GM21390 (cell line): ENCODE results near the gene ZNF766.
"Not testable (repeated sequence)": the region's sequence is repeated elsewhere in the genome, so short reads cannot be mapped to it uniquely, and the experiment has no call there.

Experiments
- ATAC-seq: cut with Tn5 transposase; IDR thresholded peaks from one replicate; pipeline ENCODE4 v1.9.1; 2021; ENCODE audit not compliant: unreplicated experiment

ZNF766 gene

DNA sequence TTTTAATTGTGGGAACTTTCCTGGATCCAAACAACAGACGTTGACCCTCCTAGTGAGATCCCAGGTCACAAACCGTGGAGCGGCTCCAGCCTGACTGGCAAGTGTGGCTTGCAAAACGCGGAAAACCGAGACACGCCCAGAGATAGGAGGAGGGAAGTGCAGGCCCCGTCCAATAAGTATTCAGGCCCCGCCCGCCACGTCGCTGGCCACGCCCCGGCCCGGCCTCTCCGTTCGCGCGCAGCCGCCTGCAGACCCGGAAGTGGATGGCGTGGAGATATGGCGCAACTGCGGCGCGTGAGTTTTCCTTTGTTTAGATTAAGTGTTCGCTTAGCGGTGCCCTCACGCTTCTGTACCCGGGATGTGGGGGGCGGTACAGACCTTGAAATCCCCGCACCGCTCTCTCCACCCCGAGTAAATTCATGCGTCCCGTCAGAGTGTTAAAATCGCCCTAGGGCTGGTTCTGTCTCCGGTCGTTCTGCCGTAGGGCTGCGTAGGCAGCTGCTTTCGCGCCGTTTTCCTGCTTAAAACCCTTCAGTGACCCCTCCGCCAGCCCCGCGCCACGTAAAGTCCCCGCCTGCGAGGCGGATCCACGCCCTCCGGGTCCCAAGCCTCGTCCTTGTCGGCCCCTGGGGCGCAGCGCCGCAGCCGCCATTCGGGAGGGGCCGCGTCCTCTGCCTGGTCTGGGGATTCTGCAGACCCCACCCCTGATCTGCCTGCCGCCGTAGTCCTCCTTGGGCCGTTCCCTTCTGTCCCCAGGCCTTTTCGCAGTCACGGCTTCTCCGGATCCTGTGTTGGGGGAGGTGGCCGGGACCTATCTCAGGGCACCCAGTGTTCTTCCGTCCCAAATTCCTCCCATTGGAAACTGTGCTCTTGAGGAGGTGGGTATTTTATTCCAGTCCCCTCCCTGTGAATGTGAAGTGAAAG lies at the start of gene ZNF766:
Gene ZNF766 (plus strand): TSS at position 250 of the 924 bp plus-strand sequence. CDS start 27 bp downstream, at position 277.
- ATAC-seq, result peak; percentile 92

DNA sequence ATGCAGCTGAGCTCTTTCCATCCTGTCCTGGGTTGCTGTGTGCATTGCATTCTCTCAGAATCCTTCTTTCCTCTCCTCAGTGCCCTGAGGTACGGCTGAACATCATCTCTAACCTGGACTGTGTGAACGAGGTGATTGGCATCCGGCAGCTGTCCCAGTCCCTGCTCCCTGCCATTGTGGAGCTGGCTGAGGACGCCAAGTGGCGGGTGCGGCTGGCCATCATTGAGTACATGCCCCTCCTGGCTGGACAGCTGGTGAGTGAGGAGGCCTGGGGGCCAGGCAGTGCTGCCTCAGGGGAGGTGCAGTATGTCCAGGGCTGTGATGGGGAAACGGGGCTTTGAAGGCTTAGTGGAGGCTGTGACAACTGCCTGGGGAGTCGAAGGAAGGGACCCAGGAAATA lies 49.8 kb upstream of the ZNF766 start:
- no peak for ATAC-seq

DNA sequence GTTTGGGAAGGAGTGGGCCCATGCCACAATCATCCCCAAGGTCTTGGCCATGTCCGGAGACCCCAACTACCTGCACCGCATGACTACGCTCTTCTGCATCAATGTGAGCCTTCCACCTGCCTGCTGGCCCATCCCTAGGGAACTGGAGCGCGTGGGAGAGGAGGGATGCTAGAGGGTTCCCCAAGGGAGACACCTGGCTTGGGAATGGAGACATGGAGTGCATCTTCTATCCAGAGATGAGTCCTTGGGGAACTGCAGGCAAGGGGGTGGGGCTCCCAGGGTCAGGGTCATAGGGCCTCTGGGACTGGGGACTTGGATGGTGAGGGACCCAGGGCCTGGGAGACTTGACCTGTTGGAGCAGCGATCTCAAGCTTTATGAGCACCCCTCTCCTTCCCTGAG lies 48.4 kb upstream of the ZNF766 start:
- no peak for ATAC-seq

DNA sequence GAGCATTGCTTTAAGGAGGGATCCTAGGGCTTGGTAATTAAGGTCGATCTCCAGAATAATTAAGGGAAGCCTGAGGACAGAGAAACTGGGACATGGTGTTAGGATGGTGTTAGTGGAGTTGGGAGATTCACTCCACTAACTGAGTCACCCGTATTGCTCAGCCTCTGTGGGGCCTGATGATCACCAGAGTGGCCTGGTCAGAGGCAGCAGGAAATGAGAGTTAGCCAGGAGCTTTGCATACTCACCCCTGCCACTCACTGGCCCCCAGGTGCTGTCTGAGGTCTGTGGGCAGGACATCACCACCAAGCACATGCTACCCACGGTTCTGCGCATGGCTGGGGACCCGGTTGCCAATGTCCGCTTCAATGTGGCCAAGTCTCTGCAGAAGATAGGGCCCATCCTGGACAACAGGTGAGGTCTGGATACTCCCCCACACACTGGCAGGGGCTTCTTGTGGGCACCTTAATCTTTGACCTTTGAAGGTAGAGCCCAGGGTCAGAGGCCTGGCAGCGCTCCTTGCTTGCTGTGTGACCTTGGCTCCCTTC lies 47.5 kb upstream of the ZNF766 start:
- no peak for ATAC-seq

DNA sequence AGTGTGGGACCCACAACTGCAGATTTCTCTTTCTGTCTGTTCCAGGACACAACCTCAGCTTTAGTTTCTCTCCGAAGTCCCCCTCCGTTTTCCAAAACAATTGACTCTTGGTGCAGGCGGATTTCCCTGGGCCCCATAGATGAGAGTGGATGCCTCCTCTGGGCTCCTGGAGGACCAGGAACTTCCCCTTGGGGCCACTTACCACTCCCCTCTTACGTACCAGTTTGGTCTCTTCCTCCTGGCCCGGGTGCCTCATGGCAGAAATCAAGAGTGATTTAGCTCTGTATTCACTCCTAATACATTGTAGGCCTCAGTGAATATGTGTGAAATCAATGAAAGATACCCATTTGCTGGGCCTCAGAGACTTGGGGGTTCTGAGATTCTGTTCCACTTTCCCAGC lies 45.2 kb upstream of the ZNF766 start:
- no peak for ATAC-seq

DNA sequence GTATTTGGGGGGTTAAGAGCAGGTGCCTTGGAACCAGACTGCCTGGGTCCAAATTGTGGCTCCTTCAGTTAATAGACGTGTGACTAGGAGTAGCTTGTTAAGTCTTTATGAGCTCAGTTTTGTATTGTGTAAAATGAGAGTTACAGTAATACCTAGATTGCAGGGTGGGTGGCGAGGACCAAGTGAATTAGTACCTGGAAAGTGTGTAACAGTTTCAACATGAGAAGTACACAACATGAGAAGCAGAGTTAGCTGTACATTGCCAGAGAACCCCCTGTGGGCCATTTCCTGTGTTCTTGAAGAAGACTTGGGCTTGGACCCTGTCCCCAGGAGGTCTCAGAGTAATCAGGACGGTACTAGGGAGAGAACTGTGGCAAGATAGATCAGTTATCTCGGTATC lies 42.7 kb upstream of the ZNF766 start:
- ATAC-seq, result no peak

DNA sequence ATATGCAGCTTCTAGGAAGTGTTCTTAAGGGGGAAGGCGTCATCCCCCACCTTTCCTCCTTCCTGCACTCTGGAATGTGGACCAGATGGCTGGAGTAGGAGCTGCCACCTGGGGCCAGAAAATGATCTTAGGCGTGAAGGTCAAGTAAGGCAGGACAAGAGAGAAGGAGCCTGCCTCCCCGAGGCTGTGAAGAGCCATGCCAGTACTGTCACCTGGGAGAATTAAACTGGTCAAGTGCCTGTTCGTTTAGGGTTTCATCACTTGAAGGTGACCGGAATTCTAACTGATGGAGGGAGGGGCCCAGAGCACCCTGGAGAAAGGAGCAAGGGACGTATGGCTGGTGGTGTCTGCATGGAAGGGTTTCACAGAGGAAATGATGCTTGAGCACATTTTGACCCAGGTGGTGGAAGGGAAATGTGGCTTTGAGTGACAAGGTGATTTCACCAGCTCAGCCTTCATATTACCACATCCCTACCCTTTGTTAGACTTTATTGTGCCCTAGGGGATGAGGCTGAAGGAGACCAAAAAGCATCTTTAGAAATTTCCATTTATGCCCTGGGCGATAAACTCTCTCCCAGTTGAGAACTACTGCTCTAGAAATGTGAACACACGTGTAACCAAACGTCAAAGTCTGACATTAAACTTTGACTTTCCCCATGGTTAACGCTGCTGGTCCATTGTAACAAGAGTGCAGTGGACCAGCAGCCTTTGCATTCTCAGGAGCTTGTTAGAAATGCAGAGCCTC lies 42.0 kb upstream of the ZNF766 start:
- no peak for ATAC-seq

DNA sequence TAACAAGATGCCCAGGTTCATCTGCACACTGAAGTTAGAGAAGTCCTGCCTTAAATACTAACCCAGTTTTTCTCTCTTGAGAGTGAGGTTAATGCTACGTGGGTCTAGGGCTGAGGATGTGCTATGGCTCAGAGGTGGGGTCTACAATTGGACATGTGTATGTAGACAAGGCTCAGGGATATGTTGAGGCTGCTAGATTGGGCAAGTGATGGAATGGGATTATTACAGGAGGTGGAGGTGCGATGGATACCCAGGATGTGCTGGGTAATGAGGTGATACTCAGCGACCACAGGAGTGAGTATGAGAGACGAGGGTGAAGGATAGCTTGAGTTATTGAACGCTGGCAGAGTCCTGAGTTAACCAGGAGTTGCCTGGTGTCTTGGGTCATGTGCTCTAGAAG lies 41.4 kb upstream of the ZNF766 start:
- no peak for ATAC-seq

DNA sequence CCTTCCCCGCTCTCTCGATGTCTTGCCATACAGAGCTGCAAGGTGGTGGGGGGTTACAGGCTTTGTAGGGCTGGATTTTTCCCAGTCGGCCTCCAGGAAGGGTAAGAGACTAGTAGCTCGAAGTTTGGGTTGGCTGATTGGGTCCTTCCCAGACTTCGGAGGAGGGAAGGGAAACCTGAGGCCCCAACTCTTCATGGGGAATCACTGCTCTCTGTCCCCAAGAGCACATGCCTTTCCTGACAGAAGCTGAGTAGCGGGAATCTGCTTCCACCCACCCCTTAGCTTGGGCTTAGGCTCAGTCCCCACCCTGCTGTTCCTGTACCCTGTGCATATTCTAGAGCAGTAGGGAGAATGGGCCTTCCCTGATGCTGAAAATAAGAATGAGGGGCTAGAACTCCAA lies 39.9 kb upstream of the ZNF766 start:
- ATAC-seq, result no peak

DNA sequence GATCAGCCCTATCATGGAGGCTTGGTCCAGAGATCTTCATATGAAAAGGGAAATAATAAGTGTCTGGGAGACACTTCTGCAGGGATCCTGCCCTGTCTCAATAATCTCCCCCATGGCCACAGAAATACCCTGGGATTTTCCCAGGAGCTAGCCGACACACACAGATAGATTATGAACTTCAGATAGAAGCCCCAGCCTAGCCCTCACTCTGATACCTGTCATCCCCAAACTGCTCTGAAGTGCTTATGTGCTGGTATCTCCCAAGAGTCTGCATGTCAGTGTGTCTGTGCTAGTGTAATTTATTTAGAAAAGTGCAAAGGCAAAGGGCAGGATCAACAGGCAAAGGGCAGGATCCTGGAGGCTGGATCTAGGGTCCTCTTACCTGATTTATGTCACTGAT lies 38.7 kb upstream of the ZNF766 start:
- ATAC-seq, result no peak

DNA sequence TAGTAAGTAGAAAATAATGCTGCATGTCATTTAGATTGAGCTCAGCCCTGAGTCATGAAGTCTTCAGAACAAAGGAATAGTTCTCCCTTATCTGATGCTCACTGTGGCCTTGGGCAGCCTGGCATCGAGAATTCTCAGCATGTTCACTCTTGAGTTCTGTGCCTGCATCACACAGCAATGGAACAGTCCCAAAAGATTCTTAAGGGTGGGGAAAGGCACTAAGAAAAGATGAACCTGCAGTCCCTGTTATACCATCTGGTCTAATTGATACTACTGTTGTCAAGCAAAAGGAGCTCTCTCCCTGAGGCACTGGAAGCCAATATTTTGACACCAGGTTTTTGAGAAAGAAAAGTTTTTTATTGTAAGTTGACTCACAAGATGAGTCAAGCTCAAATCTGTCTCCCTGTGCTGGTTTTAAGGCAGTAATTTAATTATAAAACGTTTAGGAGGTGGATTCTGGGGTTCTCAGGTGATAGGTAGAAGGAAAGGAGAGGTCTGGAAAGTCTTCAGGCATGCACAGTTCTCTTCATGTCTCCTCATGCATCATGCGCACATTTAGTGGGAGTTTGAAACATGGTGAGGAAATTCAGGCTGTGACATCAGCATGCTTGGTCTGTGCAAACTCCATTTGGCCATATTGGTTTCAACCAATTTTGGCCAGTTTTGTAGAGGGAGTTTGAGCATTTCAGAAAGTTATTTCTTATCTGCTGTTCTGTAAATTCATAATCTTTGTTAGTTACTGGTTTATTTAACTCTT lies 38.1 kb upstream of the ZNF766 start:
- ATAC-seq, result no peak

DNA sequence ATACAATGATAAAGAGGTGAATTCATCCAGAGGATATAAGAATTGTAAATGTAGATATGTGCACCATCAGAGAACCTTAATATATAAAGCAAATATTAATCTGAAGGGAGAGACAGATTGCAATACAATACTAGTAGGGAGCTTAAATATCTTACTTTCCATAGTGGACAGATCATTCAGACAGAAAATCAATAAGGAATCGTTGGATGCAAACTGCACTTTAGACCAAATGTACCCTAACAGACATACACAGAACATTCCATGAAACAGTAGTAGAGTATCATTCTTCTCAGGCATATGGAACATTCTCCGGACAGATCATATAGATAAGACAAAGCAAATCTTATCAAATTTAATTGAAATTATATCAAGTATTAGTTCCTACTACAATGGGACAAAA lies 35.0 kb upstream of the ZNF766 start:
- no peak for ATAC-seq

DNA sequence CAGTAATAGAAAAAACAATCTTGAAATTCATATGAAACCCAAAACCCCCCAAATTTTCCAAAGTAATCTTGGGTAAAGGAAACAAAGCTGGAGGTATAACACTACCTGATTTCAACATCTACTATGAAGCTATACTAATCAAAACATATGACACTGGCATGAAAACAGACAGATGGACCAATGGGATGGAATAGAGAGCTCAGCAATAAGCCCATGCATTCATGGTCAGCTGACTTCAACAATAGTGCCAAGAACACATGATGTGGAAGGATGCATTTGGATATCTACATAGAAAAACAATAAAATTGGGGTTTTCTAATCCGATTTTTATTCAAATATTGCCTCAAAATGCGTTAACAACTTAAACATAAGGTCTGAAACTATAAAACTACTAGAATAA lies 32.2 kb upstream of the ZNF766 start:
- ATAC-seq, result no peak

DNA sequence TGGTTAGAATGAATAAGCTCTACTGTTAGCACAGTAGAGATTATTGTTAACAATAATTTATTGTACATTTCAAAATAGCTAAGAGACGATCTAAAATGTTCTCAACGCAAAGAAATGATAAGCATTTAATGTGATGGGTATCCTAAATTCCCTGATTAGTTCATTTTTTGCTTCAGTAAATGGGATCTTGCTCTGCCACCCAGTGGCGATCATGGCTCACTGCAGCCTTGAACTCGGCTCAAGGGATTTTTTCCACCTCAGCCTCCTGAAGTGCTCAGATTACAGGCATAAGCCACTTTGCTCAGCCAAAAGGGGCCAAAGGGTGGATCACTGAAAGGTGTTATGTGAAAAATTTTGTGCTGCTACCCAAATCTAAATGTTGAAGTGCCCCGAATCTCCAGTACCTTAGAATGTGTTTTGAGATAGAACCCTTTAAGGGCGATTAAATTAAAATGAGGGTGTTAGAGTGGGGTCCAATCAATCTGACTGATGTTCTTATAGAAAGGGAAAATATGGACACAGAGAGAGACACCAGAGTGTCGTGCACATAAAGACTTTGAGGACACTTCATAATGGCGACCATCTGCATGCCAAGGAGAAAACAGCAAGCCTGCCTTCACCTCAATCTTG lies 31.5 kb upstream of the ZNF766 start:
- ATAC-seq, result no peak

DNA sequence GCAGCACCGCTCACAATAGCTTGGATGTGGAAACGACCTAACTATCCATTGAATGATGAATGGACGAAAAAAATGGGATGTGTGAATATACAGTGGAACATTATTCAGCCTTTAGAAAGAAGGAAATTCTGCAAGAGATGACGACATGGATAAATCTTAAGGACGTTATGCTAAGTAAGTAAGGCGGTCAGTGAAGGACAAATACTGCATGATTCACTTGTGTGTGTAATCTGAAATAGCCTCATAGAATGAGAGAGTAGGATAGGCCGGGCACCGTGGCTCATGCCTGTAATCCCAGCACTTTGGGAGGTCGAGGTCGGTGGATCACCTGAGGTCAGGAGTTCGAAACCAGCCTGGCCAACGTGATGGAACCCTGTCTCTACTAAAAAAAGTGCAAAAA lies 25.4 kb upstream of the ZNF766 start:
- ATAC-seq, result no peak

DNA sequence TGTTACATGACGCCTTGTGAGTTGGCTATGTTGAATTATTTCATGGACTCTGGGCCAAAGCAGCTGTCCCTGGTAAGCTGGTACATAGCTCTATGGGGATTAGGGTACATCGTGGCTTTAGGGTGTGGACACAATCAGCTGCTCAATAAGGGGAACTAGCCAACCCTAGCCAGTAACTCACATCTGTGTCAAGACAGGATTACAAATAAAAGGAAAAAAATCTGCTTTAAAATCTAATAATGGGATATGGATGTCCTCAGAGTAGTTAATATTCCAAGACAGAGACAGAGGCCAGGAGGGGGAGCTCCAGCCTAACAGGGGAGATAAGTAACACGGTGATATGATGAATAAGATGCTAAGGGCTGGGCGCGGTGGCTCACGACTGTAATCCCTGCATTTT lies 21.1 kb upstream of the ZNF766 start:
- no peak for ATAC-seq

DNA sequence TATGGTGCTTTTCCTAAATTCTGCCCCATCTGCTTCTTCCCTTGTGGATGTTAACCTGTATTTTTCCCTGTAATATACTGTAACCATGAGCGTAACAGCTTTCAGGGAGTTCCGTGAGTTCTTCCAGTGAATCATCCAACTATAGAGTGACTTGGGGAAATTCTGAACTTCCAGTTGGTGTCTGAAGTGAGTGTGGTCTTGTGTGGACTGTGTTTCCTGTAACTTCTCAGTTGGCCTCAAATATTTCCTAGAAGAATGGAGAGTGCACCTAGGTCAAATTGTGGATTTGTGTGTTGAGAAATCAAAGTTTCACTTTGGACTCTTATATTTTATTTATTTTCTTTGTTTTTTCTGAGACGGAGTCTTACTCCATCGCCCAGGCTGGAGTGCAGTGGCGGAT lies 11.0 kb upstream of the ZNF766 start:
- no peak for ATAC-seq

DNA sequence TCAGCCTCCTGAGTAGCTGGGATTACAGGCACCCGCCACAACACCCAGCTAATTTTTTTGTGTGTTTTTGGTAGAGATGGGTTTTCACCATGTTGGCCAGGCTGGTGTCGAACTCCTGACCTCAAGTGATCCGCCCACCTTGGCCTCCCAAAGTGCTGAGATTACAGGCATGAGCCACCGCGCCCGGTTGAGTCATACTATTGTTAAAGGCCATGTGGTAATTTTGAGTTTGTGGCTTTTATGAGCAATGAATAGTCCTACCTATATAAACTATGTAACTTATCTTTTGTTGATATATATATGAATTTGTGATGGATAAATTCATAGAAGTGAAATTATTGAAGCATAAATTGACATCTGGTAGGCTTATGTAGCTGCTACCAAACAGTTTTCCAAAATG lies 3.8 kb upstream of the ZNF766 start:
- not testable (repeated sequence) for ATAC-seq

DNA sequence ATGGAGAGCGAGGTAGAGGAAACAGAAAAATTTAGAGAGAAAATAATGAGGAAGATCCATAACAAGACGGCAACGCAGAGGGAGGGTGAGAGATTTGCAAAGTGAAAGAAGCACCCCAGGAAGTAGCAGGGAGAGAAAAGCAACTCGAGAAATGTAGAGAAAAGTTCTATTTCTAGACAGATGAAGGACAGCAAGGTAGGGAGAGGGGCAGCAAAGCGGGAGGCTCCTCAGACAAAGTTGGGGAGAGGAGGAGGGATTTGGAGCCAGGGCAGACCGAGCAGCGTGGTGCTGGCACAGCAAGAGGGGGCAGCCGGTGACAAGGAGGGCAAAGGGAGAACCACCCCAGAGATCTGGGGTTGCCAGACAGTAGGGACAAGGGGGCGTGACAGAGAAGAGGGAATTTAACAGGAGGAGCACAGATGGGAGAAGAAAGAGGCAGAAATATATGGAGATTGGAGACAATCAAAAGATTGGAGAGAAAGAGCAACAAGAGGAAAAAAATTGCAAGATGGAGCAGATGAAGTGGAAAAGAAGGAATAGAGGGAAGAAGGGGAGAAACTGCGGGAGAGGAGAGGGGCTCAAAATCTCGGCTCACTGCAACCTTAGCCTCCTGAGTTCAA lies 989 bp downstream of the ZNF766 start:
- ATAC-seq, result no peak

DNA sequence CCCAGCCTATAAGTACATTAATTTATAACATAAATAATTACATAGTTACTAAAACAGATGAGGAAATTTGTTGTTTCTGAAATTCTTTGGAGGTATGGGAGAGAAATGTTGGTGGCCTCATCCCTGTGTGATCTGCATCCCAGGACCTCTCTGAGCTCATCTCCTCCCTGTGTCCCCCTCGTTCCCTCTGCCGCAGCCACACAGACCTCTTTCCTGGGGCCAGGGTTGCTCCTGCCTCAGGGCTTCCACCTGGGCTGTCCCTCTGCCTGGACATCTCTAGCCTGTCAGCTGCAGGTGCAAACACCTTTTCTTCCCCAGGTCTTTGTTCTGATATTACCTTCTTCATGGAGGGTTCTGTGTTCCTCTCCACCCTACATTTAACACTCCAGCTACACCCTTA lies 3.9 kb downstream of the ZNF766 start:
- no peak for ATAC-seq
